HG03095 (cell line): ENCODE data around the gene TRIP10.
"Not testable (repeated sequence)": the region's sequence is repeated elsewhere in the genome, so short reads cannot be mapped to it uniquely, and the experiment has no call there.

Experiments used
- ATAC-seq: cut with Tn5 transposase; IDR thresholded peaks from one replicate; pipeline ENCODE4 v1.9.1; 2021; ENCODE audit warnings: moderate library complexity; ENCODE audit not compliant: unreplicated experiment

TRIP10 gene

DNA sequence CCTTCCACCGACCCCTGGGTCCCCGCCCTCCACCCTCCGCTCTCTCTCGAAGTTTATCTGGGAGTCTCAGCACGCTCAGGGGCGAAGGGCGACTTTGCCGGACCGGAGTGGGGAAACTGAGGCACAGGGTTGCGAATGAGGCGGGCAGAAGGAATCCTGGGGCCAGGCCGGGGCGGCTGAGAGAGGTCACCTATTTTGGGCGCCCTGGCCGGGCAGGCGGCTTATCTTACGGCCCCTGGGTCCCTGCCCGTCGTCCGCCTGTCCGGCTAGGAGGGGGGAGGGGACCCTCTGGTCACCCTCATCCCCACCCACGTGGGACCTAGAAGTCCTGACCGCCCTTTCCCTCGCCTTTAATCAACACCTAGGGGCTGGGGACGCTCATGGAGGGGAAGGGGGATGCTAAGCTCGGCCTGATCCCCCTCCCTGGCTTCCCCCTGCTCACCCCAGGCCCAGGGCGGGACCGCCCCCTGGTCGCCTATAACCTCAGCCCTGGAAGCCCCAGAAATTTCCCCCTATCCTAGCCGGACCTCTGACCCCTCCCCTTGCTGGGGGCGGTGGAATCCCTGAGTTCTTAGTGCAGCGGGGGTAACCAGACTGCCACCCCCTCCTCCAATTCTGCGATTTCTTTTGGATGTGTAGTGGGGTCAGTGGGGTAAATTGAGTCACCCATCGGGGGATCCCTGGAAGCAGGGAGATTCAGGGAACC, 556 bp downstream of the TRIP10 start:
- ATAC-seq = no peak

GRCh38 chr19:6740589-6741343, 1.3 kb downstream of the TRIP10 start:
- ATAC-seq = no peak

DNA sequence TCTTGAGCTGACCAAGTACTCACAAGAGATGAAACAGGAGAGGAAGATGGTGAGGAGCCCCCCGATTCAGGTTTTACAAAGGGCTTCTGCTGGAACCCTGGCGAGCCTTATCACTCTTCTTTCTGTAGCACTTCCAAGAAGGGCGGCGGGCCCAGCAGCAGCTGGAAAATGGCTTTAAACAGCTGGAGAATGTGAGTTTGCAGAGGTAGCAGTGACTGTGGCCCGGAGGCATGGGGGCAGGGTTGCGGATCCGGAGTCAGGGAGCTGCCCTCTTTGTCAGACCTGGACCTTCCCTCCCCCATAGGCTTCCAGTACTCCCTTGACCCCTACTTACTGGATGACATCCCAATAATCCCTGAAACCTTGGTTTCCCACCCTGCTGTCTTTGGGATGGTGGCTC, 3.6 kb downstream of the TRIP10 start:
- ATAC-seq = no peak

DNA sequence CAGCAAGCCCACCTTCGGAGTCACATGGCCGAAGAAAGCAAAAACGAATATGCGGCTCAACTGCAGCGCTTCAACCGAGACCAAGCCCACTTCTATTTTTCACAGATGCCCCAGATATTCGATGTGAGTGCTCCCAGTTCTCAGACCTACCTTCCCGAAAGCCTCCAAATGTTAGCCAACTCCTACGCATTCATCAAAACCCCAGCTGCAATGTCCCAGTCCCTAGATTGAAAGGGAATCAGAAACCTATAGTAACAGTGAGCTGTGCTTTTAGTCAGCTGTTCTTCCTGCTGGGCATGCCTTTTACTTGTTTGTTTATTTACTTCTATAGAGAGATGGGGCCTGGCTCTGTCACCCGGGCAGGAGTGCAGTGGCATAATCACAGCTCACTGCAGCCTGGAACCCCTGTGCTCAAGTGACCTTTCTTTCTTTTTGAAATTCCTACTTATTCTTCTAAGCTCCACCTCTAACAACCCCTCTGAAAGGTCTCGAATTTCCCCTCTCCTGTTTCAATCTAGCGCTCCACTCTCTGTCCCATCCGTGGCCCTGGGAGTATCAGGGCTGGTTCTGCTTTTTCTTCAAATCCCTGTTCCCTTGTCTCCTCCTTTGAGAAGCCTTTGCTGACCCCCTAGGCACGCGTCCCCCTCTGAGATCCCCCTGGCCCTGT, 4.4 kb downstream of the TRIP10 start:
- ATAC-seq = no peak

DNA sequence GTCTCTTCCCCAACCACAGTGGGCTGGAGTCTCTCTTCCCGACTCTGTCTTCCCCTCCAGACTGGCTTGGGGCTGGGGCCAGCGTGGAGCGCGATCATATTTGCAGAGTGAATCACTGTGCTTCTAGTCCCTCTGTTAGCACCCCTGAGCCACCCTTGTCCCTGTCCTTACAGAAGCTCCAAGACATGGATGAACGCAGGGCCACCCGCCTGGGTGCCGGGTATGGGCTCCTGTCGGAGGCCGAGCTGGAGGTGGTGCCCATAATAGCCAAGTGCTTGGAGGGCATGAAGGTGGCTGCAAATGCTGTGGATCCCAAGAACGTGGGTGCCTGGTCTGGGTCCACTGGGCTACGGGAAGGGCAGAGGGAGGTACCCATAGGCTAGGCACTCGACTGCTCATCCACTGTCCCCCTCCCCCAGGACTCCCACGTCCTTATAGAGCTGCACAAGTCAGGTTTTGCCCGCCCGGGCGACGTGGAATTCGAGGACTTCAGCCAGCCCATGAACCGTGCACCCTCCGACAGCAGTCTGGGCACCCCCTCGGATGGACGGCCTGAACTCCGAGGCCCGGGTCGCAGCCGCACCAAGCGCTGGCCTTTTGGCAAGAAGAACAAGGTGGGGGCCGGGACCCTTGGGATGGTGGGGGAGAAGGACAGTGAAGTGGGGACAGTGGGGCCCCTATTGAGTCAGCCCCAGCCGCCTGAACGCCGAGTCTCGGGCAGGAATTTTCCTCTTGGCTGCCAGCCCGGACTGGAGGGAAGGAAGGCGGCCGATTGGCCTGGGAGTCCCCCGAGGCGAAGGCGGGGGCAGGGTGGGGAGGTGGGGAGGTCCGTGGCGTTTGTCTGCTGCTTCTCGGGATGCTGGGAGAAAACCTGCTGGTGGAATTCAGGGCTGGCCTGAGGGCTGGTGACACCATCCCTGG, 5.2 kb downstream of the TRIP10 start:
- no peak for ATAC-seq

DNA sequence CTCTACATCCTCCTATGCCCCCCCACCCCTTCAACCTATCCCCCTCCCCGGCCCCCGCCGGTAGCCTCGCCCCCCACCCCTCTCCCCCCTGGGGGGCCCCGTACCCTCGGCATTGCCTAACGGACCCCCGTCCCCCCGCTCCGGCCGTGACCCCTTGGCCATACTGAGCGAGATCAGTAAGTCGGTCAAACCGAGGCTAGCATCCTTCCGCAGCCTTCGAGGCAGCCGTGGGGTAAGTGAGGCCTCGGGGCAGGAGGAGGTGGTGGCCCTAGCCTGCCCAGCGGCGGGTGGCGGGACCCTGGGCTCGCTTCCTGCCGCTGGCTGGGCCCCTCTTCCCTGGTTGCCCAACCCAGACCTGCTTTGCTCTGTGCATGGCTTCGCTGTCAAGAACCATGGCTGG, 6.5 kb downstream of the TRIP10 start:
- no peak for ATAC-seq

- ATAC-seq = not testable (repeated sequence)
These were observed 9.1 kb downstream of the TRIP10 start for GRCh38 chr19:6748543-6748942.

DNA sequence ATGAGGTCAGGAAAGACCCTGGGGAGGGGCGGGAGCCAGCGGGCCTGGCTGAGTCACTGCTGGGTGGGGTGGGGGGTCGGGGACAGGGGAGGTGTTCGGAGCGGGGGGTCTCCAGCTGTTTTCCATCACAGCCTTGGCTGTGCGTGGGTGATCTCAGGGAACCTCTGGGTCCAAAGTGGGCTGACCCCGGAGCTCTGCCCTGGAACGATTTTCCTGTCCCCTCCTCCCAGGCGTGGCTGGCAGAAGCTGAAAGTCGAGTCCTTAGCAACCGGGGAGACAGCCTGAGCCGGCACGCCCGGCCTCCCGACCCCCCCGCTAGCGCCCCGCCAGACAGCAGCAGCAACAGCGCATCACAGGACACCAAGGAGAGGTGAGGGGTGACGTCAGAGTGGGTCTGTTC, 10.6 kb downstream of the TRIP10 start:
- no peak for ATAC-seq

- ATAC-seq = no peak
These were observed 11.7 kb downstream of the TRIP10 start for GRCh38 chr19:6751189-6751588.

DNA sequence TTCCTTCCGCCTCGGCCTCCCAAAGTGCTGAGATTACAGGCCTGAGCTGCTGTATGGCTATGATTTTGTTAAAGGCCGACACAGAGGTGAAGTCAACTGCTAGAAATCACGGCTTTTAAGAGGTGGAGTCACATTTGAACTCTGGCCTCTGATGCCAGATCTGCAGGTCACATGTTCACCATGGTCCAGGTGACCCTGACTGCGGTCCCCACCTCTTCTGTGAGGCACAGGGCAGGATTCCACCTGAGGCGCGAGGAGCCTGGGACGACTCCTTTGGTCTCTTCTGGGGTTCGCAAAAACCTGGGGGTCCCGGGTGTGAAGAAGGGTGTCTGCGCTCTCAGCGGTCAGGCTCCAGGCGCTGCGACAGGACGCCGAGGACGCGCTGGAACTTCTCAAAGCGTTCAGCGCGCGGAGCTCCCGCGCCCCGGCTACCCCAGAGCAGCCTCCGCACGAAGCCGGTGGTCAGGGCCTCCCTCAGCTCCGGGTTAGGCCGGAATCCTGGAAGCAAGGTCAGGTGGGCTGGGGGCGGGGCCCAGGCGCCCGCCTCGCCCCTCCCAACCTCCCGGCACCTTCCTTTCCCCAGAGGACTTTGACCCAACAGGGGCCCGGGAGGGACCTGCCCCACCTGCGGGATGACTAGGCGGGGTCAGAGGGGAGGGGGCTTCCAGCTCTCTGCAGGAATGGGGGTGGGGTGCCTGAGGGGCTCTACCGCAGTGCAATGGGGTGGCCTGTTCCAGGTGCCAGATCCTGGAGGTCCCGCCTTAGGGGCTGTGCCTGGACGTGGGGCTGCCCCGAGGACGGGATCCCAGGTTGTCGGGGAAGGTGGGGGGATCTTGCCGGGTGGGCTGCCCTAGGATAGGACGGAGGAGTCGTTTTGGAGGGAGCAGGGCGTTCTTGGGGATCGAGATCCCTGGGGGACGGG, 13.0 kb downstream of the TRIP10 start:
- no peak for ATAC-seq

DNA sequence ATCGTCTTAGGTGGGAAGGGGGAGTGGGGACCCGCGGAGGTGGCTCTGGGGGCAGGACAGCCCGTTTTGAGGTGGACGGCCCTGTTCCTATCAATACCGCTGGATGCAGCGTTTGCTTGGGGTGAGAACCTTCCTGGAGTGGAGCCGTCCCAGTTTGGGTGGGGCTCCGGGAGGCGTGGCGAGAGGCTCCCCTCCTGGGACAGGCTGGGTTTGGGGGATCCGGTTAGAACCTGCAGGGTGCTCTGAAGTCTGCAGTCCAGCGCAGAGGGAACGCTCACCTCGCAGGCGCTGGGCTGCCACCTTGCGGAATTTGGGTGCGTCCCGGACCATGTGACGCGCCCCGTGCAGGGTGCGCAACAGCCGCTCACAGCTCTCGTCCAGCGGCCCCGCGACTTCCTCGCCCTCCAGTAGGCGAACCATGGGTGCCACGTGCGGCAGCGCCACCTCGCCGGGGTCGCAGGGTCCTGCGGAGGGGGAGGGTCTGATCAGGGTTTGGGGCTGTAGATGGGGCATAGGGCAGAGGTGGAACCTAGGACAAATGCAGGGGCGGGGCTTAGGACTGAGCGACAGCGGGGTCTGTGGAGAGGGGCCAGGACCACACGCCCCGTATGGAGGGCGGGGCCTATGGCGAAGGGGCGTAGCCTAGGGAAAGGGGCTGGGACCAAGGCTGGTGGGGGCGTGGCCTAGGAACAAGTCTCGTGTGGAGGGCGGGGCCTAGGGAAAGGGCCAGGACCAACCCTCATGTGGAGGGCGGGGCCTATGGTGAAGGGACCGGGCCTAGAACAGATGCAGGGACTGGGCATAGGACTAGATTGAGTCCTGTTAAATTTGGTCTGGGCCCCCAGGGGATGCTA, 13.9 kb downstream of the TRIP10 start:
- ATAC-seq = peak; percentile 74

DNA sequence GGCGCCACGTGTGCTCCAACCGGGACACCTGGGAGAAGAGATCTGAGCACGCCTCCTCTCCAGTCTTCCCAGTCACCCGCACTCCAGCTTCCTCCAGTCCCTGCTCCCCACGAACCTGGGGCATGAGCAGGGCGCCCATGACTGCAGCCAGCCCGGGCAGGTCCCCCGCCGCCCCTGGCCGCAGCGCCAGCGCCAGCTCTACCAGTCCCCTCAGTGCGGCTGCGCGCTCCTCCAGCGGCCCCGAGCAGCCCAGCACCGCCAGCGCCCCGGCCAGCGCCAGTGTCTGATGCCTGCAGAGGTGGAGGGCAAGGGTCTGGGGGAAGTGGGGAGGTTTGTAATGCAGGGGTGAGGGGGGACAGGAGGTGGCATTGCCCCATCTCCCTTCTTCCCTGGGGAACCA, 14.7 kb downstream of the TRIP10 start:
- ATAC-seq = no peak

- ATAC-seq = no peak
These were observed 15.4 kb downstream of the TRIP10 start for GRCh38 chr19:6754653-6755463.

- ATAC-seq = no peak
These were observed 21.1 kb downstream of the TRIP10 start for GRCh38 chr19:6760606-6761005.

GRCh38 chr19:6761053-6761676, 21.7 kb downstream of the TRIP10 start:
- ATAC-seq = no peak

- not testable (repeated sequence) for ATAC-seq
These were observed 22.8 kb downstream of the TRIP10 start for GRCh38 chr19:6762253-6762797.

GRCh38 chr19:6765738-6766356, 26.4 kb downstream of the TRIP10 start:
- ATAC-seq = no peak
